Ishikawa (cell line): ENCODE measurements around the gene TFAP2C.

Experiments
- EGR1 ChIP-seq: IDR thresholded peaks from 2 replicates; pipeline ENCODE4 v1.6.1; 2012
- EP300 ChIP-seq: IDR thresholded peaks from 2 replicates; pipeline ENCODE4 v1.6.1; 2012; ENCODE audit warnings: borderline replicate concordance
- NFIC ChIP-seq: IDR thresholded peaks from 2 replicates; pipeline ENCODE4 v1.6.1; 2012
- RAD21 ChIP-seq: IDR thresholded peaks from 2 replicates; pipeline ENCODE4 v1.6.1; 2012; ENCODE audit warnings: low read depth
- TAF1 ChIP-seq: IDR thresholded peaks from 2 replicates; pipeline ENCODE4 v1.6.1; 2012; ENCODE audit warnings: low read depth, mild to moderate bottlenecking
- TCF12 ChIP-seq: IDR thresholded peaks from 2 replicates; pipeline ENCODE4 v1.6.1; 2012; ENCODE audit warnings: low read depth
- ZBTB7A ChIP-seq: IDR thresholded peaks from 2 replicates; pipeline ENCODE4 v1.6.1; 2012; ENCODE audit warnings: low read depth
- TF ChIP-seq, protein P1 (sequence below): IDR thresholded peaks from 2 replicates; pipeline ENCODE4 v1.6.1; 2012
- TF ChIP-seq, protein P2 (sequence below): IDR thresholded peaks from 2 replicates; pipeline ENCODE4 v1.6.1; 2012; ENCODE audit warnings: low read depth, mild to moderate bottlenecking
- TF ChIP-seq, protein P3 (sequence below): IDR thresholded peaks from 2 replicates; pipeline ENCODE4 v1.6.1; 2012

DNA sequence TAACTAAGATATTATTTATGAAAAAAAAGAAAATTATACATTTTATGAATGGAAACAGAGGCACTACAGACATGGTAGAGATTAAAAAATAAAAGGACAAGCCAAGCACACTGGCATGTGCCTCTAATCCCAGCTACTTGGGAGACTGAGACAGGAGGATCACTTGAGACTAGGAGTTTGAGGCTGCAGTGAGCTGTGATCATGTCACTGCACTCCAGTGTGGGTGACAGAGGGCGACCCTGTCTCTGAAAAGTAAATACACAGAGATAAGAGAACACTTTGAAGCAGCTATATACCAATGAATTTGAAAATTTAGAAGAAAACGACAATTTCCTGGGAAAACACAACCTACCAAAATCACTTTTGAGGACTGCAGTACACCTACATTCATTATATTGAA lies 47.4 kb upstream of the TFAP2C start:
- no peak for TF ChIP-seq RAD21
- no peak for TF ChIP-seq EGR1
- TF ChIP-seq NFIC: no peak
- no peak for TF ChIP-seq ZBTB7A
- TF ChIP-seq EP300: no peak
- no peak for TF ChIP-seq TCF12
- TF ChIP-seq, protein P1, sequence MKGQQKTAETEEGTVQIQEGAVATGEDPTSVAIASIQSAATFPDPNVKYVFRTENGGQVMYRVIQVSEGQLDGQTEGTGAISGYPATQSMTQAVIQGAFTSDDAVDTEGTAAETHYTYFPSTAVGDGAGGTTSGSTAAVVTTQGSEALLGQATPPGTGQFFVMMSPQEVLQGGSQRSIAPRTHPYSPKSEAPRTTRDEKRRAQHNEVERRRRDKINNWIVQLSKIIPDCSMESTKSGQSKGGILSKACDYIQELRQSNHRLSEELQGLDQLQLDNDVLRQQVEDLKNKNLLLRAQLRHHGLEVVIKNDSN: no peak
- TF ChIP-seq, protein P2, sequence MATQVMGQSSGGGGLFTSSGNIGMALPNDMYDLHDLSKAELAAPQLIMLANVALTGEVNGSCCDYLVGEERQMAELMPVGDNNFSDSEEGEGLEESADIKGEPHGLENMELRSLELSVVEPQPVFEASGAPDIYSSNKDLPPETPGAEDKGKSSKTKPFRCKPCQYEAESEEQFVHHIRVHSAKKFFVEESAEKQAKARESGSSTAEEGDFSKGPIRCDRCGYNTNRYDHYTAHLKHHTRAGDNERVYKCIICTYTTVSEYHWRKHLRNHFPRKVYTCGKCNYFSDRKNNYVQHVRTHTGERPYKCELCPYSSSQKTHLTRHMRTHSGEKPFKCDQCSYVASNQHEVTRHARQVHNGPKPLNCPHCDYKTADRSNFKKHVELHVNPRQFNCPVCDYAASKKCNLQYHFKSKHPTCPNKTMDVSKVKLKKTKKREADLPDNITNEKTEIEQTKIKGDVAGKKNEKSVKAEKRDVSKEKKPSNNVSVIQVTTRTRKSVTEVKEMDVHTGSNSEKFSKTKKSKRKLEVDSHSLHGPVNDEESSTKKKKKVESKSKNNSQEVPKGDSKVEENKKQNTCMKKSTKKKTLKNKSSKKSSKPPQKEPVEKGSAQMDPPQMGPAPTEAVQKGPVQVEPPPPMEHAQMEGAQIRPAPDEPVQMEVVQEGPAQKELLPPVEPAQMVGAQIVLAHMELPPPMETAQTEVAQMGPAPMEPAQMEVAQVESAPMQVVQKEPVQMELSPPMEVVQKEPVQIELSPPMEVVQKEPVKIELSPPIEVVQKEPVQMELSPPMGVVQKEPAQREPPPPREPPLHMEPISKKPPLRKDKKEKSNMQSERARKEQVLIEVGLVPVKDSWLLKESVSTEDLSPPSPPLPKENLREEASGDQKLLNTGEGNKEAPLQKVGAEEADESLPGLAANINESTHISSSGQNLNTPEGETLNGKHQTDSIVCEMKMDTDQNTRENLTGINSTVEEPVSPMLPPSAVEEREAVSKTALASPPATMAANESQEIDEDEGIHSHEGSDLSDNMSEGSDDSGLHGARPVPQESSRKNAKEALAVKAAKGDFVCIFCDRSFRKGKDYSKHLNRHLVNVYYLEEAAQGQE: no peak
- TF ChIP-seq, protein P3, sequence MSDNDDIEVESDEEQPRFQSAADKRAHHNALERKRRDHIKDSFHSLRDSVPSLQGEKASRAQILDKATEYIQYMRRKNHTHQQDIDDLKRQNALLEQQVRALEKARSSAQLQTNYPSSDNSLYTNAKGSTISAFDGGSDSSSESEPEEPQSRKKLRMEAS: no peak
- TF ChIP-seq TAF1: no peak
